Stimulated activated CD4-positive, alpha-beta T cell treated with anti-CD3 and anti-CD28 coated beads, Interleukin-1b, Interleukin-23, amount 100 ng/mL, for 4 hours (primary cell): ENCODE data around the gene ZNF282.
"Not testable (repeated sequence)": the region's sequence is repeated elsewhere in the genome, so short reads cannot be mapped to it uniquely, and the experiment has no call there.

Experiments used
- DNase-seq, 2 donors: peaks; one replicate each; pipeline ENCODE4 v3.0.0-alpha.2; 2020; ENCODE audit warnings: low read depth in 2 of 2

The ZNF282 gene

DNA sequence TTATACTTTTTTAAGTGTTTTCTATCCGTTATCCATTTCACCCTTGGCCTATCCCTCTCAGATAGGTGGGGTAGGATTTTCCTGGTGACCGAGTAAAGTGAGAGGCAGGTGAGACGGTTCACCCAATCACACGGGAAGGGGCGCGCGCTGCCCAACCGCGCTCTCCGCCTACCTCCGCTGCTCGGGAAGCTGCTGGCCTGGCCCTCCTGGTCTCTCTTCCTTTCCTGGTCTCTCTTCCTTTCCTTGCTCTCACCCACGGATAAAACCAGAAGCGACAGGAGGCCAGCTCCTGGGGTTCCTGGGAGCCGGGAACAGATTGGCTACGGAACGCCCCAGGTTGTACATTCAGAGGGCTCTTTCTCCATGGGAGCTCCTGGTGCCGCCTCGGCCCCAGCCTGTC is 29.8 kb downstream of the ZNF282 start:
- DNase-seq = no peak

- DNase-seq = no peak
Observed at GRCh38 chr7:149225656-149226055, 30.3 kb downstream of the ZNF282 start.

DNA sequence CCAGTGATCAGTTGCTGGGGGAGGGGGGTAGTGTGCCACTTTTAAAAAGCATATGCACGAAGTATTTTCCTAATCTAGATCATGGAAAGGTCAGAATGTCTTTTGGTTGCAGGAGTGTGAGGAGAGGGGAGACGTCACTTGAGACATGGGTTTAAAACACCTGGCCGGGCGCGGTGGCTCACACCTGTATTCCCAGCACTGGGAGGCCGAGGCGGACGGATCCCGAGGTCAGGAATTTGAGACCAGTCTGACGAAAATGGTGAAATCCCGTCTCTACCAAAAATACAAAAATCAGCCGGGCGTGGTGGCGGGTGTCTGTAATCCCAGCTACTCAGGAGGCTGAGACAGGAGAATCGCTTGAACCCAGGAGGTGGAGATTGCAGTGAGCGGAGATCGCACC is 31.0 kb downstream of the ZNF282 start:
- DNase-seq = not testable (repeated sequence)

DNA sequence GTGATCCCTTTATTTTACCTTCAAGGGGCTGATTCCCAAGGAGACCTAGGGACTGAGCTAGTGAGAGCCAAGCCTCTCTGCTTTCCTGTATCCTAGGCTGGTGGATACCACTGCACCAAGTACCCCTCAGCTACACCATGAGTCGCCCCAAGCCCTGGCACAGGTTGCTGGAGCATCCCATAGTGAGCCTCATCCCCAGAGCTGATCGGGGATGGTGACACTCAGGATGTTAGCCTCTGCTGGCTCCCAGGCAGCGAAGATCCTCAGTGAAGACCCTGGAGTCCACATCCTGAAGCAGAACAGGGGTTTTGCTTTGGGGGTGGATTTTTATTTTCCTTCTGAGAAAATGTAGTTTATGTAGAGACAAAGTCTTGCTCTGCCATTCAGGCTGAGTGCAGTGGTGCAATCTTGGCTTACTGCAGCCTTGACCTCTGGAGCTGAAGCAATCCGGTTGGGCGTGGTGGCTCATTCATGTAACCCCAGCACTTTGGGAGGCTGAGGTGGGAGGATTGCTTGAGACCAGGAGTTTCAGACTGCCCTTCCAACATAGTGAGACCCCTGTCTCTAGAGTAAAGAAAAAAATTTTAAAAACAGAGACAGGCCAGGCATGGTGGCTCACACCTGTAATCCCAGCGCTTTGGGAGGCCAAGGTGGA is 31.6 kb downstream of the ZNF282 start:
- no peak for DNase-seq

GRCh38 chr7:149228831-149229471 is 33.6 kb downstream of the ZNF282 start:
- DNase-seq = no peak

- no peak for DNase-seq
Observed at GRCh38 chr7:149229526-149229925, 34.2 kb downstream of the ZNF282 start.

DNA sequence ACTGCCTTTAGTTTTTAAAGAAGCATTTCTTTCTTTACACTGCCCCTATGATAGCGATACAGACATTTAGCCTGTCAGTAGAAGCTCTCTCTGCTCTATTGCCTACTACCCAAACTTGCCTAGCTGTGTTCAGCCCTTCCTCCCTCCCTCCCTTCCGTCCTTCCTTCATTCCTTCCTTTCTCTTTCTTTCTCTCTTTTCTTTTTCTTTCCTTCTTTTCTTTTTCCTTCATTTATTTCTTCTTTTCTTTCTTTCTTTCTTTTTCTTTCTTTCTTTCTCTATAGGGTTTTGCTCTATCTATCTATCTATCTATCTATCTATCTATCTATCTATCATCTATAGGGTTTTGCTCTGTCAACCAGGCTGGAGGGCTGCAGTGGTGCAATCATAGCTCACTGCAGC is 37.0 kb downstream of the ZNF282 start:
- DNase-seq = no peak

GRCh38 chr7:149233655-149234204 is 38.4 kb downstream of the ZNF282 start:
- DNase-seq = not testable (repeated sequence)

DNA sequence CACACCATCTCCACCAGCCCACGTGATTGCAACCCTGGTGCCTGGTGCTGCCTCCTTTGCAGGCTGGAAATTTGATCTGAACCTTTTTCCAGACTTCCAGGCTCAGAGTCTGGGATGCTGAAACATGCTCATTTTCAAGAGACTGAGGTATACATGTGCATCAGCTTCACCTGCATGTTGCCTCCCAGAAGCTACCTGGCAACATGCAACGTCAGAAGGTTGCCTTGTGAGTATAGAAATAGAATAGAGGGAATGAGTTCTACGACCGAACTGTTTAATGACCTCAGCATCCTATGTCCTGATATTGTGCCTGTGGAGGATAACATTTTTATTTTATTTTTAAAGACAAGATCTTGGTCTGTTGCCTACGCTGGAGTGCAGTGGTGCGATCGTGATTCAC is 42.2 kb downstream of the ZNF282 start:
- no peak for DNase-seq

- no peak for DNase-seq
Observed at GRCh38 chr7:149238051-149238450, 42.7 kb downstream of the ZNF282 start.

GRCh38 chr7:149239345-149240143 is 44.2 kb downstream of the ZNF282 start, which contains the start of gene ZNF212:
TSS of gene ZNF212 (plus strand) at chr7:149239651. CDS start at chr7:149239779, 128 bp downstream.
- peak; percentile 79 to 84 for DNase-seq

GRCh38 chr7:149240637-149241036 is 45.3 kb downstream of the ZNF282 start:
- DNase-seq = no peak

DNA sequence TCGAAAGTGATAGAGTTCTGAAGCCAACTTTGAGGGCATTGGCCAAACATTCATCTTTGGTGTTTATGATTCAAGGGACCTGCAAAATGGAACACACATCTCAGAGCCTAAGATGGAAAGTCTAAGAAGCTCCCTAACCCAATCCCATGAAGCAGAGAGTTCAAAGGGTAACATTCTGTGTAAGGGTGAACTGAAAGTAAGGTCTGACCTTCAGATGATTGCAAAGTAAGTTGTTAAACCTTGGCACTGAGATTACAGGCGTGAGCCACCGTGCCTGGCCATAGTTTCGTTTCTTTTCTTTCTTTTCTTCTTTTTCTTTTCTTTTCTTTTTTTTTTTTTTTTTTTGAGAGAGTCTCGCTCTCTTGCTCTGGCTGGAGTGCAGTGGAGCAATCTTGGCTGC is 46.4 kb downstream of the ZNF282 start:
- no peak for DNase-seq

DNA sequence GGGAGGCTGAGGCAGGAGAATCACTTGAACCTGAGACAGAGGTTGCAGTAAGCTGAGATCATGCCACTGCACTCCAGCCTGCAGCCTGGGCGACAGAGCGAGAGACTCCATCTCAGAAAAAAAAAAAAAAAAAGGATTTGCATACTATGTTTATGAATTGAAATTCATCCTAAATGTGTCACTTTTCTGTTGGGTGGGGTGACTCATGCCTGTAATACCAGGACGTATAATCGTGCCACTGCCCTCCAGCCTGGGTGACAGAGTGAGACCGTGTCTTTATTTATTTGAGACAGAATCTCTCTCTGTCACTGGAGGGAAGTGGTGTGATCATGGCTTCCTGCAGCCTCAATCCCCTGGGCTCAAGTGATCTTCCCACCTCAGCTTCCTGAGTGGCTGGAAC is 49.9 kb downstream of the ZNF282 start:
- DNase-seq = peak; percentile 3 to 13

- DNase-seq = no peak
Observed at GRCh38 chr7:149245744-149246143, 50.4 kb downstream of the ZNF282 start.

DNA sequence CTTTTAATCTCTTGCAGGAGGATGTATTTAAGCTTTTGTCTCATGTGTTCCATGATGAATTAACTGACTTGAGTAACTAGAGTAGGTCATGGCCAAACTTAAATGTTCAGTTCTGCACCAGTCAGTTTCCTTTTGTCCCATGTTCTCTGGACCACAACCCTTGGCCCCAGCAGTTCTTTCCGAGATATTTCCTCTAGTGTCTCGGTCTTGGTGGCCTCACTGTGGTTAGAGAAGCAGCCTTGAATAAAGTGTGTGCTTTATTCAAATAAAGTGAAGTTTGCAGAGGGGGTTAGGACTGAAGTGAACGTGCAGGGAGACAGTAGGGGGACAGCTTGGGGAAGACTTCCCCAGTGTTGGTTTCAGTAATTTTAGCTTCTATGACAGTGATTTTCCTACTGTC is 53.4 kb downstream of the ZNF282 start:
- DNase-seq = no peak

- not testable (repeated sequence) for DNase-seq
Observed at GRCh38 chr7:149250151-149250550, 54.8 kb downstream of the ZNF282 start.

- DNase-seq = not testable (repeated sequence)
Observed at GRCh38 chr7:149251518-149251917, 56.2 kb downstream of the ZNF282 start.

GRCh38 chr7:149252378-149252777 is 57.0 kb downstream of the ZNF282 start:
- DNase-seq = no peak

DNA sequence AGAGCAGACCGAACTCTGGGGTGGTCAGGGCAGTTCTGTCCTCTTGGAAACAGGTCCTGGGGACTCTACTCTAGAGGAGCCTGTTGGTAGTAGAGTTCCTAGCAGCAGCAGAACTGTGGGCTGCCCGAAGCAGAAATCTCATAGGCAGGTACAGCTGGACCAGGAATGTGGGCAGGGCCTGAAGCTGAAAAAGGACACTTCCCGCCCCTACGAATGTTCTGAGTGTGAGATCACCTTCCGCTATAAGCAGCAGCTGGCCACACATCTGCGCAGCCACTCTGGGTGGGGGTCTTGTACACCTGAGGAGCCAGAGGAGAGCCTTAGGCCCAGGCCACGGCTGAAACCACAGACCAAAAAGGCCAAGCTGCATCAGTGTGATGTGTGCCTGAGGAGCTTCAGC is 58.3 kb downstream of the ZNF282 start:
- DNase-seq = no peak

- no peak for DNase-seq
Observed at GRCh38 chr7:149254181-149254858, 59.0 kb downstream of the ZNF282 start.

DNA sequence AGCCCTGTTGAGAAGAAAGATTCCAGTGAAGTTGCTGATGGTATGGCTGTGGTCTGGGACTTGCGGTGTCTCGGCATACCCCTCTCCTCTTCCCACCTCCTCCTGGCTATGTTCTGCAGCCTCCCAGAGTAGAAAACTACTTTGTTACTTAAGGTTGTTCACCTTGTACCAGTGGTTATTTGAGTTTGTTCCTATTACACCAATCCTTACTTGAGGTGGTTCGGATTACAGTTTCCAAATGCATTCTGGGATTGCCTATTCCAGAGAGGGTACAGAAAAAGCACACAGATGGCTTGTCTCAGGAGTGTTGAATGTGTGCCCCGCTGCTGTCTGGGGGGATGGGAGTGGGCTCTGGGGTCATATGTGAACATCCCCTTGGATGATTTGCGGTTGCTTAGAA is 59.8 kb downstream of the ZNF282 start:
- DNase-seq = no peak
